ENCODE measurements around the gene KLF9. TPM values are rescaled to one million over a fixed set of nuclear protein-coding genes. Genes with fewer than 3 reads are reported as not detected.
"Not testable (repeated sequence)": the region's sequence is repeated elsewhere in the genome, so short reads cannot be mapped to it uniquely, and the experiment has no call there.

Gene KLF9
- total and polyA plus RNA-seq, 9 of the 15 experiments (the other 6 are each of a cell fraction or from before 2014, with no cell fraction given), result 3.3 to 11.9 (median 6.9) TPM

DNA sequence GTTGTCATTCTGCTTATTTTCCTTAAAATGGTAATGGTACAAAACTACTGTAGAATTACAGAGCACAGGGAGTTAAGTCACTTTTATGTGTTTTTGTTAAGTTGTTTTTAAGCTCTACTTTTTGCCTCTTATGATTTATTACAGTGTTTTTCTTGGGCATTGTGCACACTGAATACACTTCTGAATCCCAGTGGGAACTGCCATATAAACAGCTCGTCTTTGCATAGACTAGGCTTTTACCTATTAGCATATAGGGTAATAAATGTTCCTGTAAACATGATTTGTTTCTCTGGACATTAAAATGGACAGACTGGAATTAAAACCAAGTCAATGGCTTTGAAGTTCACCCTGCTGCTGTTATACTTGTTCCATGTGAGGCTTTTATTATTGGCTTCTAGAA, 12.2 kb downstream of the KLF9 start:
- intact Hi-C loops (cut with micrococcal nuclease), result no loop called here
- no peaks in the 10 kb centered on the region for H3K27me3 ChIP-seq (ENCODE audit: control insufficient read depth in 2 of 2, insufficient read depth in 2 of 2, low read length in 2 of 2)
- DNase-seq (ENCODE audit: extremely low read depth in 1 of 4, low spot score in 3 of 4) (no peak), ATAC-seq (no peak), FAIRE-seq (no peak)
- WGBS (ENCODE audit: insufficient coverage, low coverage, missing lambda C conversion rate), result 65% methylated on average over 1 of the region's 1 CpG
- no peak overlapping the region for H3K4me3 ChIP-seq
- TF ChIP-seq, protein P1, sequence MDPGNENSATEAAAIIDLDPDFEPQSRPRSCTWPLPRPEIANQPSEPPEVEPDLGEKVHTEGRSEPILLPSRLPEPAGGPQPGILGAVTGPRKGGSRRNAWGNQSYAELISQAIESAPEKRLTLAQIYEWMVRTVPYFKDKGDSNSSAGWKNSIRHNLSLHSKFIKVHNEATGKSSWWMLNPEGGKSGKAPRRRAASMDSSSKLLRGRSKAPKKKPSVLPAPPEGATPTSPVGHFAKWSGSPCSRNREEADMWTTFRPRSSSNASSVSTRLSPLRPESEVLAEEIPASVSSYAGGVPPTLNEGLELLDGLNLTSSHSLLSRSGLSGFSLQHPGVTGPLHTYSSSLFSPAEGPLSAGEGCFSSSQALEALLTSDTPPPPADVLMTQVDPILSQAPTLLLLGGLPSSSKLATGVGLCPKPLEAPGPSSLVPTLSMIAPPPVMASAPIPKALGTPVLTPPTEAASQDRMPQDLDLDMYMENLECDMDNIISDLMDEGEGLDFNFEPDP (CRISPR knock-in tag; IDR thresholded peaks at IDR 0.05), result no peak
- TF ChIP-seq TRIM24 (IDR thresholded peaks at IDR 0.05) (no peak), SREBF2 (CRISPR knock-in tag; IDR thresholded peaks at IDR 0.05) (no peak), BRD9 (IDR thresholded peaks at IDR 0.05; ENCODE audit: low read depth, partially characterized antibody) (no peak), FOS (IDR thresholded peaks at IDR 0.05; ENCODE audit: extremely low read depth, insufficient read length) (no peak), SRF (CRISPR knock-in tag; IDR thresholded peaks at IDR 0.05) (no peak), NCOR1 (IDR thresholded peaks at IDR 0.05) (no peak), RBM22 (IDR thresholded peaks at IDR 0.05; ENCODE audit: low read depth, low read length, poor library complexity, severe bottlenecking) (no peak), SAFB (IDR thresholded peaks at IDR 0.05; ENCODE audit: borderline replicate concordance, low read depth, low read length) (no peak), ZNF146 (CRISPR knock-in tag; IDR thresholded peaks at IDR 0.05; ENCODE audit: unreplicated experiment) (no peak)
- TF ChIP-seq, protein P2, sequence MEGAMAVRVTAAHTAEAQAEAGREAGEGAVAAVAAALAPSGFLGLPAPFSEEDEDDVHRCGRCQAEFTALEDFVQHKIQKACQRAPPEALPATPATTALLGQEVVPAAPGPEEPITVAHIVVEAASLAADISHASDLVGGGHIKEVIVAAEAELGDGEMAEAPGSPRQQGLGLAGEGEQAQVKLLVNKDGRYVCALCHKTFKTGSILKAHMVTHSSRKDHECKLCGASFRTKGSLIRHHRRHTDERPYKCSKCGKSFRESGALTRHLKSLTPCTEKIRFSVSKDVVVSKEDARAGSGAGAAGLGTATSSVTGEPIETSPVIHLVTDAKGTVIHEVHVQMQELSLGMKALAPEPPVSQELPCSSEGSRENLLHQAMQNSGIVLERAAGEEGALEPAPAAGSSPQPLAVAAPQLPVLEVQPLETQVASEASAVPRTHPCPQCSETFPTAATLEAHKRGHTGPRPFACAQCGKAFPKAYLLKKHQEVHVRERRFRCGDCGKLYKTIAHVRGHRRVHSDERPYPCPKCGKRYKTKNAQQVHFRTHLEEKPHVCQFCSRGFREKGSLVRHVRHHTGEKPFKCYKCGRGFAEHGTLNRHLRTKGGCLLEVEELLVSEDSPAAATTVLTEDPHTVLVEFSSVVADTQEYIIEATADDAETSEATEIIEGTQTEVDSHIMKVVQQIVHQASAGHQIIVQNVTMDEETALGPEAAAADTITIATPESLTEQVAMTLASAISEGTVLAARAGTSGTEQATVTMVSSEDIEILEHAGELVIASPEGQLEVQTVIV (CRISPR knock-in tag; IDR thresholded peaks at IDR 0.05; ENCODE audit: borderline replicate concordance), result no peak
- BruUV-seq (replicated peaks), result no TSS peak
- no peak overlapping the region for H3K27ac ChIP-seq (ENCODE audit: extremely low read depth, low read depth, low read length)
- no peak overlapping the region for H3K9ac ChIP-seq (ENCODE audit: insufficient read depth in 1 of 2, low read depth in 2 of 2, low read length in 2 of 2)
- H2AFZ ChIP-seq (ENCODE audit: low read depth, low read length), result no peak overlapping the region
- in situ Hi-C loops (cut with MboI), result no loop called here
- CTCF ChIA-PET (ENCODE audit: low intra/inter-chr PET ratio), result no interaction called here
- peaks cover 17 to 46% of the 10 kb centered on the region in 2 experiments; a peak in 4 of 5 replicates for H3K4me1 ChIP-seq (replicated peaks in 1 of 2; ENCODE audit: control insufficient read depth in 2 of 2, insufficient read depth in 2 of 2, low read length in 2 of 2)
- H3K79me2 ChIP-seq (ENCODE audit: control insufficient read depth, insufficient read depth, low read length), result peaks cover 83% of the 10 kb centered on the region
- no peak overlapping the region for H3K4me2 ChIP-seq (ENCODE audit: insufficient read depth, low read length)
- H4K20me1 ChIP-seq (replicated peaks; ENCODE audit: control insufficient read depth, insufficient read depth, low read length), result peaks cover 20% of the 10 kb centered on the region
- H3K9me3 ChIP-seq (replicated peaks; ENCODE audit: control insufficient read depth, insufficient read depth, low read depth, low read length), result no peaks in the 10 kb centered on the region
- POLR2A ChIA-PET, result interaction anchor here (0.9 to 1.6 kb wide), 2 partner anchors 9 to 16 kb away, joined by 4 to 7 read pairs; no protein-coding TSS in a partner anchor
- H3K9me1 ChIP-seq (ENCODE audit: control insufficient read depth, insufficient read depth, low read length), result no peaks in the 10 kb centered on the region
- H3K36me3 ChIP-seq (ENCODE audit: control insufficient read depth, insufficient read depth, low read length), result no peaks in the 10 kb centered on the region

DNA sequence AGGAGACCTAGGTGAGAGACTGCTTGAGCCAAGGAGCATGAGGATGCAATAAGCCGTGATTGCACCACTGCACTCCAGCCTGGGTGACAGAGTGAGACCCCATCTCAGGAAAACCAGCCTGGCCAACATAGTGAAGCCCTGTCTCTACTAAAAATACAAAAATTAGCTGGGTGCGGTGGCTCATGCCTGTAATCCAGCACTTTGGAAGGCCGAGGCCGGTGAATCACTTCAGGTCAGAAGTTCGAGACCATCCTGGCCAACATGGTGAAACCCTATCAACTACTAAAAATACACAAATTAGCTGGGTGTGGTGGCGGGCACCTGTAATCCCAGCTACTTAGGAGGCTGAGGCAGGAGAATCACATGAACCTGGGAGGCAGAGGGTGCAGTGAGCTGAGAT, 13.2 kb downstream of the KLF9 start:
- in situ Hi-C loops (cut with MboI); H3K27ac ChIP-seq (ENCODE audit: extremely low read depth, low read depth, low read length); H3K4me2 ChIP-seq (ENCODE audit: insufficient read depth, low read length); CTCF ChIA-PET (ENCODE audit: low intra/inter-chr PET ratio); H3K9me1 ChIP-seq (ENCODE audit: control insufficient read depth, insufficient read depth, low read length); H3K36me3 ChIP-seq (ENCODE audit: control insufficient read depth, insufficient read depth, low read length); H3K27me3 ChIP-seq (ENCODE audit: control insufficient read depth in 2 of 2, insufficient read depth in 2 of 2, low read length in 2 of 2); FAIRE-seq; BruUV-seq (replicated peaks); H3K9me3 ChIP-seq (replicated peaks; ENCODE audit: control insufficient read depth, insufficient read depth, low read depth, low read length); H3K9ac ChIP-seq (ENCODE audit: insufficient read depth in 1 of 2, low read depth in 2 of 2, low read length in 2 of 2); intact Hi-C loops (cut with micrococcal nuclease); H3K4me3 ChIP-seq; DNase-seq (ENCODE audit: extremely low read depth in 1 of 4, low spot score in 3 of 4); H2AFZ ChIP-seq (ENCODE audit: low read depth, low read length); ATAC-seq: not testable (repeated sequence)
- Histone ChIP-seq H3K79me2 (ENCODE audit: control insufficient read depth, insufficient read depth, low read length) (peaks cover 82% of the 10 kb centered on the region), H3K4me1 (replicated peaks in 1 of 2; ENCODE audit: control insufficient read depth in 2 of 2, insufficient read depth in 2 of 2, low read length in 2 of 2) (peaks cover 17 to 37% of the 10 kb centered on the region in 2 experiments; a peak in 4 of 5 replicates), H4K20me1 (replicated peaks; ENCODE audit: control insufficient read depth, insufficient read depth, low read length) (peaks cover 23% of the 10 kb centered on the region)
- POLR2A ChIA-PET, result interaction anchor here (0.8 to 1.6 kb wide), 2 partner anchors 10 to 13 kb away, joined by 3 to 7 read pairs; partner anchors contain the start of gene KLF9
- 83% methylated on average over 5 of the region's 6 CpGs for WGBS (ENCODE audit: insufficient coverage, low coverage, missing lambda C conversion rate)
